HG02943 (cell line): ENCODE results near the gene TTLL9.

Source experiments
- ATAC-seq: cut with Tn5 transposase; IDR thresholded peaks from one replicate; pipeline ENCODE4 v1.9.1; 2021; ENCODE audit warnings: mild to moderate bottlenecking, low read depth, moderate library complexity; ENCODE audit not compliant: unreplicated experiment

TTLL9 gene

DNA sequence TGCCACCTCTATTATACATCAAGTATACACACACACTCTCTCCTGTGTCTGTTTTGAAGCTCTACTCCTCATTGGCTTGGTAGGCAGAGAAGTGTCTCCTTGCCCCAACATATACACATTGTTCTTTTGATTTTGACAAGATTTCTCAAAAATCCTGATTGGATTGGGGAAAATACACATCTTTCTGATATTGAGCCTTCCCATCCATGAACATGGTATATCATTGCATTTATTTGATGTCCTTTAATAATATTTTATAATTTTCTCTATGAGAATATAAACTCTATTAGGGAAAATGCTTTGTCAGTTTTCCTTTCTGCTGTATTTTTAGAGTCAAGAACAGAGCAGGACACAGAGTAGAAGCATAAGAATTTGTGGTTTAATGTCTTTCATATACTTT is 7.2 kb downstream of the TTLL9 start:
- no peak for ATAC-seq

DNA sequence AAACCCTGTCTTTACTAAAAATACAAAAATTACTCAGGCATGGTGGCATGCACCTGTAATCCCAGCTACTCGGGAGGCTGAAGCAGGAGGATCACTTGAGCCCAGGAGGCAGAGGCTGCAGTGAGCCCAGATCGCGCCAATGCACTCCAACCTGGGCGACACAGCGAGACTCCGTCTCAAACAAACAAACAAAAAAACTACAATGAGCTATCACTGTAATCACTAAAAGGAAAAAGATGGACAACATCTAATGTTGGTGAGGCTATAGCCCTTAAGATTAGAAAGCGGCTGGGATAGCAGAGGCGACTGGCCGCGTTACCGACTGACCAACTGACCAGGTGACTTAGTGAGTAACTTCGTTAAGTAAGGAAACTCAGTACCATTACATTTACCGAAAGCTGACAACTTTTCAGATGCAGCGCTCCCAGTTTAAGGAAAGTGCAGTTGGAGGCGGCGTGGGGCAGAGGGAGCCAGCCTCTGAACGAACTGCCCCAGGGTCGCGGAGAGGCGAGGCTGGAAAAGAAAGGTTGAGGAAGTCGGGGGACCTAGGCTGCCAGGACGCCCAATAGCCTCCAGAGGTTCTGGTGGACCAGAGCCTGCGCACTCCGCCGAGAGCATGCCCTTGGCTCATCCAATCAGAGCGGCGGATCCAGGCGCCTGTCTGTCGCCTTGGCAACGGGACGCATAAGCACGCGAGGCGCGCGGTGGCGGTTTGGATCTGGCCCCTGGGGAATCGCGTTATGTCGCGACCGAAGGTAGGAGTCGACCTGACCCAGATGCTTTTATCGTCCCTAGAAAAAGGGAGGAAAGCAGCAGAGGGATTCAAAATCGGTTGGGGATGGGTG is 8.9 kb downstream of the TTLL9 start:
- ATAC-seq: peak; percentile 78

DNA sequence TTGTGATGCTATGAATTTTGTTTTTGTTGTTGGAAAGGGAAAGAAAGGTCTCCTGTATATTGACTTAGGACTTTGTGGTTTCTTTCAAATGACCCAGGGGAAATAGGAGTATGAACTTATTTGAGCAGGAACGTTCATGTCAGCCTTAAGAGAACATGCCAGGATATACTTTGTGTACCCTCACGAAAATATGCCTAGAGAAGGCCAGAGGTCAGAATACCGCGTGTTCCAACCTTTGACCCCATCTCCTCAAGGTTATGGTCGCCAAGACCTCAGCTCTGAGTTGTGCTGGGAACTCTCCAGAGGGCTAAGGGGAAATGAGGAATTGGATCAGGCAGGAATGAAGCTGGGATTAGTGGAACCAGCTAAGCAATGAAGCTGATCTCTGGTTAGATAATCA is 11.5 kb downstream of the TTLL9 start:
- no peak for ATAC-seq

DNA sequence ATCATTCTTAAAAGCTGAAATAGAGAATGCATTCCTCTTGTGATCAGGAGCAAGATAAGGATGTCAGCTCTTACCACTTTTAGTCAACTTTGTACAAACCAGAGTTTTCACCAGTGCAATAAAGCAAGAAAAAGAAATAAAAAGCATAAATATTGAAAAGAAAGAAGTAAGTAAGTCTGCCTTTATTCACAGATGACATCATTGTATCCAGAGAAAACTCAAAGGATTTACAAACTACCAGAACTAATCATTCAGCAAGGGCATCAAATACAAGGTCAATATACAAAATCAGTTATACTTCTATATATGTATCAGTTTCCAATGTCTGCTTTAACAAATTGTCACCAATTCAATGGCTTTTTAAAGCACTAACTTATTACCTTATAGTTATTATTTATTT is 13.4 kb downstream of the TTLL9 start:
- no peak for ATAC-seq

GRCh38 chr20:31890646-31891045 is 20.2 kb downstream of the TTLL9 start:
- no peak for ATAC-seq

- ATAC-seq: no peak
These were observed 24.7 kb downstream of the TTLL9 start for GRCh38 chr20:31894980-31895675.

DNA sequence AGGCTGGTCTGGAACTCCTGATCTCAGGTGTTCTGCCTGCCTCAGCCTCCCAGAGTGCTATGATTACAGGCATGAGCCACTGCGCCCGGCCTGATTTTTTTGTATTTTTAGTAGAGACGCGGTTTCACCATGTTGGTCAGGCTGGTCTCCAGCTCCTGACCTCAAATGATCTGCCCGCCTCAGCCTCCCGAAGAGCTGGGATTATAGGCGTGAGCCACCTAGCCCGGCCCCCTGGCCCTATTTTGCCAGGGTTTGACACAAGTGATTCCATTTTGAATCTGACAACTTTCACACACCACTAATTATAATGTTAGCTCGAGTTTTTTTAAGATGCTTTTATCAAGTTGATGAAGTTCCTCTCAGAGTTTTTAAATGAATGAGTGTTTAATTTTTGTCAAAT is 25.6 kb downstream of the TTLL9 start:
- ATAC-seq: no peak

- ATAC-seq: no peak
These were observed 27.1 kb downstream of the TTLL9 start for GRCh38 chr20:31897541-31897940.

GRCh38 chr20:31901615-31902014 is 31.2 kb downstream of the TTLL9 start:
- no peak for ATAC-seq

- no peak for ATAC-seq
These were observed 33.4 kb downstream of the TTLL9 start for GRCh38 chr20:31903627-31904386.

- no peak for ATAC-seq
These were observed 35.6 kb downstream of the TTLL9 start for GRCh38 chr20:31906001-31906400.

DNA sequence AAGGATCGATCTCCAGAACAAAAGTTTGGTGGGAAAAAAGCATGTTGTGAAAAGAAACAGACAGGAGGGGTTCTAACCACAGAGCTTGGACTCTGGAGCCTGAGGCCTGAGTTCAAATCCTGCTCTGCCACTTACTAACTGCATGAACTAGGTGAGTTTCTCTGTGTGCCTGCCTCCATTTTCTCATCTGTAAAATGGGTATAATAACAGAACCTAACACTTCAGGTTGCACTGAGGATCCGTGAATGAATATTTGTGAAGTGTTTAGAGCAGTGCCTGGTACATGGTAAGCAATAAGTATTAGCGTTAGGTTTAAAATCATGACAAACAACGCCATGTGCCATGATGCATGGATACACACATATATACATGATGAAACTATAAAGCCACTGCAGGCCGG is 36.6 kb downstream of the TTLL9 start:
- no peak for ATAC-seq

DNA sequence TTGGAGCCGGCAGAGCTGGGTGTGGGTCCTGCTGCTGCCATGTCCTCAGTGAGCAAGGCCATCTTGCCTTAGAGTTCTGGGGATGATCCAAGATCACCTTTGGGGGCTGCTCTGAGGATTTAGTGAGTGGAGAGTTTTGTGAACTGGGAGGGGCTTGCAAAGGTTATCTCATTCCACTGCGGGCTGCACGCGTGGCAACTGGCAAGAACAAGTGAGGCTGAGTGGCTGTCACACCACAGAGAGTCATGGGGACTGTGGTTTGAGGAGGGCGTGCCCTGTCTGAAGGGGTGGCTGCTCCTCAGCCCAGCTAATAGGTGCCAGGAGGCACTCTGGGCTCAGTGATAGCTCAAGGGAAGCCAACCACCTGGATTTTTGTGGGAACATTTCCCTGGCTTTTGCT is 37.6 kb downstream of the TTLL9 start:
- no peak for ATAC-seq

DNA sequence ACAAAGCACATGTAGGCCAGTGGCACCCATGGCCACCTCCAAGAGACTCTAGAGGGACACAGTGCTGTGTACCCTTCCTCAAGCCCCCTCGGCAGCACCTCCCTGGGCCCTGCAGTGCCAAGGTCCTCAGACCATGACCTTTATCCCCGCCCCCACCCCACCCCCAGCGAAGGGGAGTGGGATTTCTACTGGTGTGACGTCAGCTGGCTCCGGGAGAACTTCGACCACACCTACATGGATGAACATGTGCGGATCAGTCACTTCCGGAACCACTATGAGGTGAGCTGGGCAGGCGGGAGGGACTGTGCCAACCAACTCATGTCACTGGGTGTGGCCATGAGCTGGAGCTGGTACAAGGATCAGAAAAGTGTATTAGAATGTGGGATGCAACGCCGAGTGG is 38.0 kb downstream of the TTLL9 start:
- ATAC-seq: no peak

DNA sequence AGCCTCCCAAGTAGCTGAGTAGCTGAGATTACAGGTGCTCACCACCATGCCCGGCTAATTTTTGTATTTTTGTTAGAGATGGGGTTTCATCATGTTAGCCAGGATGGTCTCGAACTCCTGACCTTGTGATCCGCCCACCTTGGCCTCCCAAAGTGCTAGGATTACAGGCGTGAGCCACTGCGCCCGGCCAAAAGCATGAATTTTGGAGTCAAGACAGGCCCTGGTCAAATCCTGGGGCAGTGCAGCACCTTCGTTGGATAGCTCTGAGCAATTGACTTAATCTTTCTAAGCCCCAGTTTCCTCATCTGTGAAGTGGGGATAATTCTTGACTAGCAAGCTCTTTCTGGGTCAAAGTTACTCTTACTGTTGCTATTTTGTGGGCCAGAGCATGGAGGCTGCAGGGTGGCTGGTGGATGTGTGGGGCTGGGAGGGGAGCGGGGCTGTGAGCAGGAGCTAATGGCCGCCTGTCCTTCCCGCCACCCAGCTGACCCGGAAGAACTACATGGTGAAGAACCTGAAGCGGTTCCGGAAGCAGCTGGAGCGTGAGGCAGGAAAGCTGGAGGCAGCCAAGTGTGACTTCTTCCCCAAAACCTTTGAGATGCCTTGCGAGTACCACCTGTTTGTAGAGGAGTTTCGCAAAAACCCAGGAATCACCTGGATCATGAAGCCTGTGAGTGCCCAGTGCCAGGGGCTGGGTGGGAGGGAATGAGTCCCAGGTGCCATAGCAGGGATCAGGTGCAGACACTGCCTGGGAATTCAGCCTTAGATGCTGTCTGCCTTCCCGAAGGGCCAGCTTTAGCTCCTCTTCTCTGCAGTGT is 39.0 kb downstream of the TTLL9 start:
- ATAC-seq: no peak

DNA sequence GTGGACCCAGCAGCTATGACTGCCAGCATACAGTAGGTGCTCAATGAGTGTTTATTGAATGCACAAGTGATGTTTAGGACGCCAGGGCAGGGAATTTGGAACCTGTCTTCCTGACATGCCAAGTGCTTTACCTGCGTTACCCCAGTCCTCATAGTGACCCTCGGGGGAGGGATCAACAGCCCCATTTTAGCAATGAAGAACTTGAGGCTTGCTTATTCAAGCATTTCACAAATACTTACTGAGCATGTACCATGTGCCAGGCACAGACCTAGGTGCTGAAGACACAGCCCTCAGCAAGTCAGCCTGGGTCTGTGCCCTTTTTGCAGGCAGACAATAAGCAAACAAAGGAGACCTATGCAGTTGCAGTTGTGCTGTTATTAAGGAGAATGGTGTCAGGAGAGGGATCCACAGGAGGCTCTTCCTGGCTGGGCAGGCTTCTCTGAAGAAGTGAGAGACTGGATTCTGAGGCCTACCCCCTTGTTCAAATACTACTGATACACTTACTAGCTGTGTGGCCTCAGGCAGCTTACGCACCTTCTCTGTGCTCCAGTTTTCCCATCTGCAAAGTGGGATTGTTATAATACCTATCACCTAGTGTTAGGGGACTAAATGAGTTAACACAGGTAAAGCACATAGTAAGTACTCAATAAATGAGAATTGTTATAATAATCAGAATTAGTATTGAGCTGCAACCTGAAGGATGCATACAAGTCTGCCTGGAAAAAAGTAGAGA is 39.8 kb downstream of the TTLL9 start:
- no peak for ATAC-seq

GRCh38 chr20:31913431-31914157 is 43.2 kb downstream of the TTLL9 start:
- no peak for ATAC-seq

DNA sequence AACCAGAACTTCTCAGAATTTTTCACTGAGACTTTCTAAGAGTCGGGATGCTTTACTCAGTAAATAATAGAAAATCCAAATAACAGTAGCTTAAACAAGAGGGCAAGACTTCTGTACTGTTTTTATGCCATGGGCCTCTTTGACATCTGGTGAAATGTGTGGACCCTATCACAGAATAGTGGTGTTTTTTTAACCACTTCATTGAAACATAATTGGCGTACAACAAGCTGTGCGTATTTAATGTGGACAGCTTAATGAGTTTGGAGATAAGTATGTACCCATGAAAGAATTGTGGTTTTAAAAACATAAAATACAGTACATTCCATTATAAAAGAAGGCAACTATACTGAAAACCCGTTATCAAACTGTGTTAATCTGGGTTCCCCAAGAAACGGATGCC is 43.7 kb downstream of the TTLL9 start:
- no peak for ATAC-seq
